ENCODE results near the gene PLCL2. TPM values are rescaled to one million over a fixed set of nuclear protein-coding genes. Genes with fewer than 3 reads are reported as not detected.

The PLCL2 gene
- total RNA-seq, 1 donor from 2014 or later = 26.4 TPM

DNA sequence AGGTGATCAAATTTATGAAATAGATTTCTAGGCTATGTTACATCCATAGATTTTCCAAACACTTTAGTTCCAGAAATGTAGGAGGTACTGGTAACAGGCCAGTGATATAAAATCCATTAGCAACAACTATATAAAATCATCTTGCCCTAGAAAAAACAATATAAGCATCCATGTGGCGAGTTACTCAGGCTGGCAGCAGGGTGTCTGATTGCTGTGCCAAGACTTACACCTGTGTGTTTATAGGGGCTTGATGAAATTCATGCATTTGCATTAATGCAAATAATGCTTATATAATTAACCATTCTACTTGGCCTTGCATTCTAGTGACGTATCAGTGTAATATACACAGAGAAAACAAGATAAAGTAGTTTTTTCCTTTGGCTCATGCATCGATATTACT lies 153.4 kb downstream of the PLCL2 start:
- Histone ChIP-seq H3K9me3 (ENCODE audit: low read depth) (no peaks in the 10 kb centered on the region), H4K20me1 (ENCODE audit: low read depth) (no peaks in the 10 kb centered on the region), H2AFZ (replicated peaks) (no peak overlapping the region), H3K4me1 (no peaks in the 10 kb centered on the region), H3F3A (ENCODE audit: low read depth) (no peaks in the 10 kb centered on the region), H3K9ac (no peak overlapping the region), H3K79me2 (ENCODE audit: low read depth) (no peaks in the 10 kb centered on the region), H3K27ac (no peak overlapping the region), H3K4me2 (no peak overlapping the region), H3K36me3 (no peaks in the 10 kb centered on the region), H3K27me3 (no peaks in the 10 kb centered on the region), H3K4me3 (no peak overlapping the region)
- Mint-ChIP-seq H3K4me1 (no peaks in the 10 kb centered on the region), H3K4me3 (no peak overlapping the region), H3K36me3 (no peaks in the 10 kb centered on the region), H3K27ac (no peak overlapping the region), H3K27me3 (ENCODE audit: insufficient read depth, low read depth) (no peaks in the 10 kb centered on the region), H3K9me3 (no peaks in the 10 kb centered on the region)
- no peak for TF ChIP-seq EZH2 (IDR thresholded peaks at IDR 0.05)
- TF ChIP-seq, protein P1, sequence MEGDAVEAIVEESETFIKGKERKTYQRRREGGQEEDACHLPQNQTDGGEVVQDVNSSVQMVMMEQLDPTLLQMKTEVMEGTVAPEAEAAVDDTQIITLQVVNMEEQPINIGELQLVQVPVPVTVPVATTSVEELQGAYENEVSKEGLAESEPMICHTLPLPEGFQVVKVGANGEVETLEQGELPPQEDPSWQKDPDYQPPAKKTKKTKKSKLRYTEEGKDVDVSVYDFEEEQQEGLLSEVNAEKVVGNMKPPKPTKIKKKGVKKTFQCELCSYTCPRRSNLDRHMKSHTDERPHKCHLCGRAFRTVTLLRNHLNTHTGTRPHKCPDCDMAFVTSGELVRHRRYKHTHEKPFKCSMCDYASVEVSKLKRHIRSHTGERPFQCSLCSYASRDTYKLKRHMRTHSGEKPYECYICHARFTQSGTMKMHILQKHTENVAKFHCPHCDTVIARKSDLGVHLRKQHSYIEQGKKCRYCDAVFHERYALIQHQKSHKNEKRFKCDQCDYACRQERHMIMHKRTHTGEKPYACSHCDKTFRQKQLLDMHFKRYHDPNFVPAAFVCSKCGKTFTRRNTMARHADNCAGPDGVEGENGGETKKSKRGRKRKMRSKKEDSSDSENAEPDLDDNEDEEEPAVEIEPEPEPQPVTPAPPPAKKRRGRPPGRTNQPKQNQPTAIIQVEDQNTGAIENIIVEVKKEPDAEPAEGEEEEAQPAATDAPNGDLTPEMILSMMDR (IDR thresholded peaks at IDR 0.05) = no peak
- no peak for DNase-seq (ENCODE audit: low spot score)

DNA sequence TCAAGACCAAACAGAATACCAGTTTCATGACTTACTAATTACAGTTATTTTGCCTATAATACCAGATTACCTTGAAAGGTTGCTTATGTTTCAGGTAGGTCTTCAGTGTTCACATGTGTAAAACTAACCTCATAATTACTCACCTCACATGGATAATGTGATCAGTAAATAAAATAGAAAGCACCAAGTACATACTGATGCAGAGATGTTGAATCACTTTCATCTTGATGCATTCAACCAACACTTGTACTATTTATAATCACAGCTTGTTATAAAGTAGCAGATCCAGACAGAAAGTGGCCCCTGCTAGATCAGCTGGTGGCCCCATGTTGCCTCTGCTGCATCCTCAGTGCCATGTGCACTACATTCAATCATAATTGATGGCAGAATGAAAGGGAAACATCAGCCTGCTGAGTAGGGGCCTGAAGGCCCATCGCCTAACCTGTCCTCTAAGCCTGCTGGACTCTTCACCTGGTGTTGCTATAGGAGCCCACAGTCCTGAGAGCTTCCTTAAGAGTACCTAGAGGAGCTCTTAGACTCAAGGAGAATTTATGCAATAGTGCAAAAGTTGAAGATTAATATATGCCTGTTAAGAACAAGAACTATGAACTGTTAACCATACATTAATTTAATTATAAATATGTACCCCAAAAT lies 154.3 kb downstream of the PLCL2 start:
- H2AFZ ChIP-seq (replicated peaks) = no peak overlapping the region
- Mint-ChIP-seq H3K27me3 (ENCODE audit: insufficient read depth, low read depth) (no peaks in the 10 kb centered on the region), H3K27ac (no peak overlapping the region), H3K4me3 (no peak overlapping the region), H3K4me1 (no peaks in the 10 kb centered on the region), H3K9me3 (no peaks in the 10 kb centered on the region), H3K36me3 (no peaks in the 10 kb centered on the region)
- H4K20me1 ChIP-seq (ENCODE audit: low read depth) = no peaks in the 10 kb centered on the region
- TF ChIP-seq, protein P1 (IDR thresholded peaks at IDR 0.05) = no peak
- TF ChIP-seq EZH2phosphoT487 (IDR thresholded peaks at IDR 0.05) (no peak), EZH2 (IDR thresholded peaks at IDR 0.05) (no peak)
- no peaks in the 10 kb centered on the region for H3K9me3 ChIP-seq (ENCODE audit: low read depth)
- H3K36me3 ChIP-seq = peaks cover 4% of the 10 kb centered on the region
- peaks cover 4% of the 10 kb centered on the region for H3K4me1 ChIP-seq
- H3K4me3 ChIP-seq = no peak overlapping the region
- H3K4me2 ChIP-seq = no peak overlapping the region
- no peaks in the 10 kb centered on the region for H3K79me2 ChIP-seq (ENCODE audit: low read depth)
- H3K27me3 ChIP-seq = no peaks in the 10 kb centered on the region
- H3K27ac ChIP-seq = no peak overlapping the region
- H3F3A ChIP-seq (ENCODE audit: low read depth) = no peaks in the 10 kb centered on the region
- no peak overlapping the region for H3K9ac ChIP-seq
- no peak for DNase-seq (ENCODE audit: low spot score)

DNA sequence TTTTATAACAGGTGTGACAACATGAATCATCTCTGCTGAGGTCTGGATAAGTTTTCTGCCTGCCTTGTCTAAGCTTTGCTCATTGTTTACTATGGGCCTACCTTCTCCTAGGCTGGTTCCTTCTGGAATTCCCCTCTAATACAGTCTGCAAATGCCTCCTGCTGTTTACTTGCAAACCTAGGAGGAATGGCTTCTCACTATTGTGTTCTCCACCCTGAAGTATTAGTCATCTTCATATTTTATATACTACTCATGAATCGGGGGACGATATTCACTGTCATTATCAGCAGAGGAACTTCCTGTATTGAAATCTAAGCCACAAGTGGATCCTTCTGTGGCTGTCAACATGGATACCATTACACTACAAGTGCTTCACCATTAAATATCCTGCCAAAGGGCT lies 154.8 kb downstream of the PLCL2 start:
- no peak for DNase-seq (ENCODE audit: low spot score)
- no peaks in the 10 kb centered on the region for H3K9me3 ChIP-seq (ENCODE audit: low read depth)
- H3K27me3 Mint-ChIP-seq (ENCODE audit: insufficient read depth, low read depth) = no peaks in the 10 kb centered on the region
- no peaks in the 10 kb centered on the region for H3K27me3 ChIP-seq
- H3K9ac ChIP-seq = no peak overlapping the region
- TF ChIP-seq, protein P1 (IDR thresholded peaks at IDR 0.05) = no peak
- no peak for TF ChIP-seq EZH2 (IDR thresholded peaks at IDR 0.05)
- no peaks in the 10 kb centered on the region for H3K4me1 Mint-ChIP-seq
- no peaks in the 10 kb centered on the region for H4K20me1 ChIP-seq (ENCODE audit: low read depth)
- H3K36me3 ChIP-seq = peaks cover 4% of the 10 kb centered on the region
- no peaks in the 10 kb centered on the region for H3K9me3 Mint-ChIP-seq
- no peak overlapping the region for H3K27ac Mint-ChIP-seq
- H3K79me2 ChIP-seq (ENCODE audit: low read depth) = no peaks in the 10 kb centered on the region
- H3K27ac ChIP-seq = no peak overlapping the region
- no peak overlapping the region for H2AFZ ChIP-seq (replicated peaks)
- H3K36me3 Mint-ChIP-seq = no peaks in the 10 kb centered on the region
- H3K4me2 ChIP-seq = no peak overlapping the region
- no peaks in the 10 kb centered on the region for H3F3A ChIP-seq (ENCODE audit: low read depth)
- peaks cover 4% of the 10 kb centered on the region for H3K4me1 ChIP-seq
- H3K4me3 ChIP-seq = no peak overlapping the region
- H3K4me3 Mint-ChIP-seq = no peak overlapping the region
